GM18502 (cell line): Measurements from ENCODE around the gene SEC63.
"Not testable (repeated sequence)": the region's sequence is repeated elsewhere in the genome, so short reads cannot be mapped to it uniquely, and the experiment has no call there.

Source experiments
- ATAC-seq: cut with Tn5 transposase; IDR thresholded peaks from one replicate; pipeline ENCODE4 v1.9.1; 2021; ENCODE audit warnings: mild to moderate bottlenecking; ENCODE audit not compliant: unreplicated experiment, poor library complexity

Gene SEC63

DNA sequence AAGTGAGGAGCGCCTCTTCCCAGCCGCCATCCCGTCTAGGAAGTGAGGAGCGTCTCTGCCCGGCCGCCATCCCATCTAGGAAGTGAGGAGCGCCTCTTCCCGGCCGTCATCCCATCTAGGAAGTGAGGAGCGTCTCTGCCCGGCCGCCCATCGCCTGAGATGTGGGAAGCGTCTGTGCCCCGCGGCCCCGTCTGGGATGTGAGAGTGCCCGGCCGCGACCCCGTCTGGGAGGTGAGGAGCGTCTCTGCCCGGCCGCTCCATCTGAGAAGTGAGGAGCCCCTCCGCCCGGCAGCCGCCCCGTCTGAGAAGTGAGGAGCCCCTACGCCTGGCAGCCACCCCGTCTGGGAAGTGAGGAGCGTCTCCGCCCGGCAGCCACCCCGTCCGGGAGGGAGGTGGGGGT, 23.8 kb downstream of the SEC63 start:
- not testable (repeated sequence) for ATAC-seq

DNA sequence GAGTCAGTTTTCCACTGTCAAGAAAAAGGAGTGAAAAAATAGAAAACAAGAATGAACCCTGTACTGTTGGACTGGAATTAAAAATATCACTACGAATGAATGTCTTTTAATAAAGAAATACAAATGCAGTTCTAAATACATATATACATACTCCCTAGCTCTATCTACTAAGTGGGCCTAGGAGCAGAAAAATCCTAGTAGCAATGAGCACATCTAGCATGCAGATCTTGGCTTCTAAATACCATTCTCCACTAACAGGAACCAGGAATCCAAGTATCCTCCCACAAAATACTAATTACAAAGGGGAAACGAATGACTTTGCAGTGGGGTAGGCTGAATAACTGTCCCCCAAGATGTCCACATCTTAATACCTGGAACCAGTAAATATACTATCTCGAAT, 25.4 kb downstream of the SEC63 start:
- ATAC-seq, result no peak

DNA sequence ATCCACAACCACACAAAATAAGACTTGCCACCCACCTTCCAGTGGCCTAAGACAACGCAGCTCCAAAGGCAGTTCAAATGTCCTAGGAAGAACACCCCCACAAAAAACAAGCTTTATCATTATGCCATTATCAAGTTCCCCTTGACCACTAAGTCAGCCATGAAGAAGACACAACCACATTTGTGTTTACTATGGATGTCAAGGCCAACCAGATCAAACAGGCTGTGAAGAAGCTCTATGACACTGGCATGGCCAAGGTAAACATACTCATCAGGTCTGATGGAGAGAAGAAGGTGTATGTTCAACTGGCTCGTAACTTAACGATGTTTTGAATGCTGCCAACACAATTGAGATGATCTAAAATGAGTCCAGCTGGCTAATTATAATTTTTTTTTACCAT, 26.1 kb downstream of the SEC63 start:
- no peak for ATAC-seq

DNA sequence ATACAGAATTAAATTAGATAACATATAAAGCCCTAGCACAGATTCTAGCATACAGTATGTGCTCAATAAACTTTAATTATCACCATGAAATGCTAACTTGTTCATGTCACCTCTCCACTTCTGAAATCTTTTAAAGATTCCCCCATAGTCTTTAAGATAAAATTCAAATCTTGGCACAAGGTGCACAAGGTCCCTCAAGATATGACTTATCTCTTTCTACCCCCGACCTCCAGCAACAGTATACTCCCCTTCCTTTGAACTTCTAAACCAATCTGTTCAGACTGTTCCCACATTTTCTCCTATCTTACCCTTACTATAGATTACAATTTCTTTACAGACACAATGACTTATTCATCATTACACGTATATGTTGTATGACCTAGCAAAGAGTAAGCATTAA, 29.0 kb downstream of the SEC63 start:
- ATAC-seq, result no peak

DNA sequence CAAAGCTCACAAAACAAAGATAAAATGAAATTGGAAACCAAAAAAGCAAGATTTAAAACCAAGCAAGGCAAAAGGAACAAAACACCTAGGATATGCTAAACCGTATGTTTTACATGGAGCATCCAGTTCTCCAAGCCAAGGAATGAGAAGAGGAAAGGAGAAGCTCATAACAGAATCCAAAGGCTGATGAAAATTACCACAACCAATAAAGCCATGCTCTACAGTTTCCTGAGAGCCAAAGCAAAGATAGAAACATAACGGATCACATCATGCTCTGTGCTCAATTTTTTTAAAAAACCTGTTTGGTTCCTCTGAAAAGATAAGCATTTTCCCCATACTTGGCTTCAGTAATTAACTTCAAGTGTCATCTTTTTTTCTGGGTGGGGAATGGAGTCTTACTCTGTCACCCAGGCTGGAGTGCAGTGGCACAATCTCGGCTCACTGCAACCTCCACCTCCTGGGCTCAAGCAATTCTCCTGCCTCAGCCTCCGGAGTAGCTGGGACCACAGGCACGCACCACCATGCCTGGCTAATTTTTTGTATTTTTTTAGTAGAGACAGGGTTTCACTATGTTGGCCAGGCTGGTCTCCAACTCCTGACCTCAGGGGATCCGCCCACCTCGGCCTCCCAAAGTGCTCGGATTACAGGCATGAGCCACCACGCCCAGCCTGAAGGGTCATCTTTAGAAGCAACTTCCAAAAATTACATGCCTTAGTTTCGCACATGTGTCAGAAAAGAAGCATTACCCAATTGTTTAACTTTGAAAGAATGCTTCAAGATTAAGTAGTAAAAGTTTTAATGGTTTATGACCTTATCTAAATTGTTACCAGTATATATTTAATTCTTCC, 31.1 kb downstream of the SEC63 start:
- not testable (repeated sequence) for ATAC-seq

DNA sequence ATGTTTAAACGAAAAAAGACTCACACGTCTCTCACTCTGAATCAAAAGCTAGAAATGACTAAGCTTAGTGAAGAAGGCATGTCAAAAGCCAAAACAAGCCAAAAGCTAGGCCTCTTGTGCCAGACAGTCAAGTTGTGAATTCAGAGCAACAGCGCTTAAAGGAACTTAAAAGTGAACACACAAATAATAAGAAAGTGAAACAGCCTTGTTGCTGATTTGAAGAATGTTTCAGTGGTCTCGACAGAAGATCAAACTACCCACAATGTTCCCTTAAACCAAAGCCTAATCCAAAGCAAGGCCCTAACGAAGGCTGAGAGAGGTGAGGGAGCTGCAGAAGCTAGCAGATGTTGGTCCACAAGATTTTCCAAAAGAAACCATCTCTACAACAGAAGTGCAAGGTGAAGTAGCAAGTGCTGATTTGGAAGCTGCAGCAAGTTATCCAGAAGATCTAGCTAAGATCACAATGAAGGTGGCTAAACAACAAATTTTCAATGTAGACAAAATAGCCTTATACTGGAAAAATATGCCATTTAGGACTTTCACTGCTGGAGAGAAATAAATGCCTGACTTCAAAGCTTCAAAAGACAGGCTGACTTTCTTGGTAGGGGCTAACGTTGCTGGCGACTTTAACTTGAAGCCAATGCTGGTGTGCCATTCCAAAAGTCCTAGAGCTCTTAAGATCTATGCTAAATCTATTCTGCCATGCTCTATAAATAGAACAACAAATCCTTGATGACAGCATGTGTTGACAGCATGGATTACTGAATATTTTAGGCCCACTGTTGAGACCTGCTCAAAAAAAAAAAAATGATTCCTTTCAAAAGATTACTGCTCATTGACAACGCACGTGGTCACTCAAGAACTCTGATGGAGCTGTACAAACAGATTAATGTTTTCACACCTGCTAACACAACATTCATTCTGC, 40.3 kb downstream of the SEC63 start:
- no peak for ATAC-seq

DNA sequence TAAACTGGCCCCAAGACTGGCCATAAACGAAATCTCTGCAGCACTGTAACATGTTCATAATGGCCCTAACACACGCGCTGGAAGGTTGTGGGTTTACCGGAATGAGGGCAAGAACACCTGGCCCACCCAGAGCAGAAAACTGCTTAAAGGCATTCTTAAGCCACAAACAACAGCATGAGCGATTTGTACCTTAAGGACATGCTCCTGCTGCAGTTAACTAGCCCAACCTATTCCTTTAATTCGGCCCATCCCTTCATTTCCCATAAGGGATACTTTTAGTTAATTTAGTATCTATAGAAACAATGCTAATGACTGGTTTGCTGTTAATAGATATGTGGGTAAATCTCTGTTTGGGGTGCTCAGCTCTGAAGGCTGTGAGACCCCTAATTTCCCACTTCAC, 41.0 kb downstream of the SEC63 start:
- not testable (repeated sequence) for ATAC-seq

DNA sequence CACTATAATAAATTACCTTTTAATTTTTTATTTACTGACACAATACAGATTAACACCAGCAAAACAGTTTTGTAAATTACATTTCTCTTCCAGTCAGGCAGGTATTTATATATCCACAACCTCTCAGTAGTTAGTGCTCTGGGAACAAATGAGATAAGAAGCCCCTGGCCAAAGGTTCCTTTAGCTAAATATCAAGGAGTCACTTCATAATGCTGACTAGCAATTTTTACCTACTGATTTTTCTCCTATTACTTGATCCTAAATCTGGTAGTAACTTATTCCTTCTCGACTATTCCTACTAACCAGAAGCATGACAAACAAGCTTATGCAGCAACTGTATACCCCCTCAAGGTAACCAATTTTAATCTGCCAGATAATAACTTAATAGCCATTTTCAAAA, 46.3 kb downstream of the SEC63 start:
- no peak for ATAC-seq

DNA sequence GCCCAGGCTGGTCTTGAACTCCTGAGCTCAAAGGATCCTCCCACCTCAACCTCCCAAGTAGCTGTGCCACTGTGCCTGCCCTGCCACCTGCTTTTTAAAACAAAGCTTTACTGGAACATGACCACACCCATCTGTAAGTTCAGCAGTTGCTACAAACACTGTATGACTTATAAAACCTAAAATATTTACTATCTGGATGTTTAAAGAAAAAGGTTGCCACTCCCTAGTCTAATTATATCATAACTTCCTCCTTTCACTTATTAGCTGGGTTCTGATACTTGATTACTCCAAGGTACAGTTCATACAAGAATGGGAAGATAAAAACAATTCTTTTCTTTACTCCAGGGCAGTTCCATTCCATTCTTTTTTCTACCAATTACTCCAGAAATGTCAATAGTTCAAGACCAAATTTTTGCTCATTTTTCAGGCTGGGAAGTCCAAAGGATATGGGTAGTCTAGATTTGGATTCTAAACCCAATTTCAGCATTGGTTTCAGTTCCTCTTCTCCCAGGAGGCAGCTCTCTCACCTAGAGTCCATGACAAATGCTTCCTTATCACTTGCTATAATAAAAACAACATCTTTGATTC, 63.1 kb downstream of the SEC63 start:
- ATAC-seq, result peak; percentile 58

DNA sequence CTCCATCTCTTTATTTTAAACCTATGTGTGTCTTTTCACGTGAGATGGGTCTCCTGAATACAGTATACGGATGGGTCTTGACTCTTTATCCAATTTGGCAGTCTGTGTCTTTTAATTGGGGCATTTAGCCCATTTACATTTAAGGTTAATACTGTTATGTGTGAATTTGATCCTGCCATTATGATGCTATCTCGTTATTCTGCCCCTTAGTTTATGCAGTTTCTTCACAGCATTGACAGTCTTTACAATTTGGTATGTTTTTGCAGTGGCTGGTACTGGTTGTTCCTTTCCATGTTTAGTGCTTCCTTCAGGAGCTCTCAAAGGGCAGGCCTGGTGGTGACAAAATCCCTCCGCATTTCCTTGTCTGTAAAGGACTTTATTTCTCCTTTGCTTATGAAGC, 67.6 kb downstream of the SEC63 start:
- ATAC-seq, result not testable (repeated sequence)

DNA sequence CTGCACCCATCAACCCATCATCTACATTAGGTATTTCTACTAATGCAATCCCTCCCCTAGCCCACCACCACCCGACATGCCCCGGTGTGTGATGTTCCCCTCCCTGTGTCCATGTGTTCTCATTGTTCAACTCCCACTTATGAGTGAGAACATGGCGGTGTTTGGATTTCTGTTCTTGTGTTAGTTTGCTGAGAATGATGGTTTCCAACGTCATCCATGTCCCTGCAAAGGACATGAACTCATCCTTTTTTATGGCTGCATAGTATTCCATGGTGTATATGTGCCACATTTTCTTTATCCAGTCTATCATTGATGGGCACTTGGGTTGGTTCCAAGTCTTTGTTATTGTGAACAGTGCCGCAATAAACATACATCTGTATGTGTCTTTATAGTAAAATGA, 72.1 kb downstream of the SEC63 start:
- ATAC-seq, result not testable (repeated sequence)

DNA sequence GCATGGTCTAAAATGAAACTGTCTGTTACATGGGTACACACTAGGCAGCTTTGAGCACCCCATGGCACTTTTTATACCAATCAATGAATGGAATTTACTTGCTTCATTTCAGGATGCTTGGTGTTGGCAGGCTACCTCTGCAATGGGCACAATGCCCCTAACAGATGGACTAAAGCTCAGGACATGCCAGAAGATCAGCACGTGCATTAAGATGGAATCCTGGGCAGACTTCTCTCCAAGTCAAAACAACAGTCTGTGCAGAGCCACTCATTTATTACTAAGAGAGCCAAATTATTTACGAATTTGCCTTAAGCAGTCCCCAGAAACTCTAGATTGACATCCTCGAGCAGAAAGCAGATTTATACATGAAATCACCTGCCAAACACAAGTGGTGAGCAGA, 78.1 kb downstream of the SEC63 start:
- no peak for ATAC-seq

DNA sequence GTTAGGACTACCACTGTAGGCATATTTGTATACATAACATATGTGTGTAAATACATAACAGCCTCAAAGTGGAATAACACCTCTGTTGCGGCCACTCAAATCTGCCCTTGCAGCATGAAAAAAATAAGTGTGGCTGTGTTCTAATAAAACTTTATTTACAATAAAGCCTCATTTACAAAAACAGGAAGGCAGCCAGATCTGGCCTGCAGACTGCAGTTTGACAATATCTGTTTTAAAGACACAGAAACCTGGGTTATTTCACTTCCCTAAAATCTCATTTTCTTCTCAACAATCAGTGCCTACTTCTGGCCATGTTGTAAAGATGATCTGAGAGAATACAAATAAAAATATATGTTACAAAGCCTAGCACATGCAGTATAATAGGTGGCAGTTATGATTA, 80.0 kb downstream of the SEC63 start:
- no peak for ATAC-seq

DNA sequence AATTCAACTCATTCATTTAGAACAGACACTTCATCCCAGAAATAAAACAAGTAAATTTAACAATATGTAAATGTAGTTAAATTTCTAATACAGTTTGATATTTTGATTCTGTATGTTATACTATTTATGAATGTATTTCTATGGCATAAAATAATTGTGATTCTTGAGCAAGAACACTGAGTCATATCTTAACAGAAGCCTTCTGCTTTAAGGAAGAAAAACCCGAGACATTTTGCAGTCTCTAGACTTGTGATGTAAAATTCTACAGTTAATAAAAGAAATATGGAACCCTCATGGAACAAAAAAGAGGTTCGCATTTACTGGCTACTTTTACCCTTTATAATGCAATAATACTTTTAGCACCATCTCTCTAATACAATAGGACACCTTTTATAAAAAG, 86.0 kb downstream of the SEC63 start:
- ATAC-seq, result no peak

DNA sequence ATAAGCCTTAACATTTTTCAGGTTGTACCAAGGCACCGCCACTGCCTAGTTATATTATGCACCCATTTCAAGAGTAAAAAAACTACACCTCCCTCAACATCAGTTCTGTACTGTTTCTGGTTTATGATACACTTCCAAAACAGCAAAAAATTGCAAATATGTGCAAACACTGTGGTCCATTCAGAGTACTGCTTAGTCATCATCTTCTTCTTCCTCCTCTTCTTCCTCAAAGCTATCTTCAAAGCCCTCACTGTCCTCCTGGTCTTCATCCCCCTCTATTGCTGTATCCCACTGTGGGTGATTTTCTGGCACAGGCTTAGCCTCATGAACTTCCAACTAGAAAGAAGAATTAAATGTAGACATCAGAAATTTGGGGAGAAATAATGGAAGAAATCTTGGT, 86.5 kb downstream of the SEC63 start:
- ATAC-seq, result not testable (repeated sequence)

DNA sequence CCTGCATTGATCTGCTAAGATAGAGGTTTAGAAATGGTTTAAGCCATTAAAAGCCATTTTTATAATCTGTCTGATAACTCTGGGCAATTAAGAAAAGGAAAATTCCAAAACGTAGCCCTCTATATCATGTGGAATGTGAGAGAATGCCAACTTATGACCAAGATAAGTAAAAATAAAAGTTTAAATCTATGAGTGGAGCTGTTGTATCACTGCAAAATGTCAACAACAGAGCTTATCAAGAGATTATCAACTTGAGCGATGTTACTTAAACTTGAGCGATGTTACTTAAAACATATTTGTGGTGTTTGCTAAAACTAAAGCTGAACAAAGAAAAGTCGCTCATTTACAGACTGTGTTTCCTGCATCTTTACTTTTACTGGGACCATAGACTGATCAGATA, 87.0 kb downstream of the SEC63 start:
- no peak for ATAC-seq

DNA sequence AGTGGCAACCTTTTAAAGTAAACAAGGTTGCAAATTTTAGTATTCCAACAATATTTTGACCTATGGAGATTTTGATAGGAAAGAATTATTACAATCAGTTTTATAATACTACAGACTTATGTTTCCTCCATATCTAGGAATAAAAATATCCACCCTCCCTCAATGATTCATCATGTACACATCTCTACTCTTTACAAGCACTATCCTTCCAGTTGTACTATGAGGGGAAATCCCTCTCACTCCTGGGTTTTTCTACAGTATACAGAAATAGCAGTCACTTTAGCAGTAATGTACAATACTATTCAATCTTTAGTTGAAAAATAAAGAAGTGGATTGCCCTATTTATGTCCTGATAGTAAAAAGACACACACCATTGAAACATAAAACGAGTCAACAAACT, 87.6 kb downstream of the SEC63 start:
- ATAC-seq, result no peak

DNA sequence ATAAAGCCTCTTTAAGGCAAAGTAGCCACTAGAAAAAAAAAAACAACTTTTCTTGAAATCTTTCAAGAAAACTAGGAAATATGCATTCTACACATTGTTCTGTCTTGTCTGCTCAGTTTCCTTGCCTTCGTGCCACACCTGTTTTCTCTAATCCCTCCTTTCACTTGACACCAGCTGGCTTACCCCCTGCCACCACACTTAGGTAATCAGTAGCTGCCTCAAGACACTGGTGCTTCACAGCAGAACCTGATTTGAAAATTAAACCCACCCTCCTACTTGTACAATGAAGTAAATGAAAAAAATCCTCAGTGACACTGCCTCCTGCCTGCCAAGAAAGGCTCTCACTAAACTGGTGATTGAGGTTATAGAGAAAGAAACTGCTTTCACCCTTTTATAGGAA, 88.1 kb downstream of the SEC63 start:
- ATAC-seq, result no peak

DNA sequence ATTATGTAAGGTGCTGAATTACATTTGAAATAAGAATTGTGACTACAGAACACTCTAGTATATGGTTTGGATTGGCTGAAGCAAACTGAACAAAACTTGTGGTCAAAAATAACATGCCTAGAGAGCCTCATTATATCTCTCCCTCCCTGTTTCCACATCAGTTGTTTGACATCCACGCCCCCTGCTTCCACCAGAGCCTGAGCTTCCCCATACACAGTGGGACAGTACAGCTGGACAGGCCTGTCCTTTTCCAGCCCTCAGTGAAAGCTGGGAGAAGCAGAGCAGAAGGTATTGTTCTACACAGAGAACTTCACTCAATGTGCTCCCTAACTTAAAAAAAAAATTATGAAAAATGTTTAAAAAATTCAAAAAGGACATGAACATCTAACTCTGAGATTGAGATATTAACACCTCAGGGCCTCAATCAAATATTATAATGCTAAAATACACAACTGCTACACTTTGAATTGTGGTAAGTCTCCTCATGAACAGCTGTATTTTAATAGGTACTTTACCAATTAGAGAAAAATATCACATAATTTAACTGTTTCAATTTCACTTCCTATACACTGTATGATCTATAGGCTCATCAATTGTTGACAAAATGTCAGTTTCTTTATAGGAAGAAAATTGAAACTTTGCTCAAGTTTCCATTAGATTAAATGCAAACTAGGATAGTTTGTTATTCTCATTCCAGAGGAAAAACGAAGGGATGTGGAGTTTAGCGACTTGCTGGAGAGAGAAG, 89.0 kb downstream of the SEC63 start:
- no peak for ATAC-seq

DNA sequence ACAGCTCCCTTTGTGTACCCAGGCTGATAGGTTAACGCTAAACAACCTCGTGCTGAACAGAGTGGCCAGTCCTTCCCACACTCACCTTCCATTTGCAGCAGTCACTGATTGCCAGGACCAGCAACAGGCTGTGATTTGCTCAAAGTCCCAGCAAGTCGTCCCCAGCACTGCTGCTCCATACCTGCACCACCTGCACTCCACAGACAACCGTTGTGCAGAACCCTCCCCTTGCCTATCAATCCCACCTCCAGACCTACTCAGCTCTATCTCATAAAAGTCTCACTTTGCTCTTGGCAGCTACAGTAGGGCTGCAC, 90.7 kb downstream of the SEC63 start:
- ATAC-seq, result no peak
